Measurements from ENCODE around the gene PRSS1.

GRCh38 chr7:142754681-142755575, 5.7 kb downstream of the PRSS1 start:
- no peak for TF ChIP-seq CTCF (IDR thresholded peaks at IDR 0.05; ENCODE audit: borderline replicate concordance, extremely low read depth, low read length, poor library complexity, severe bottlenecking)
- no peak for TF ChIP-seq EZH2 (IDR thresholded peaks at IDR 0.05; ENCODE audit: borderline replicate concordance, low read depth, low read length, severe bottlenecking)
